GM12865 (cell line): ENCODE results near the gene CFAP57.

Experiments
- DNase-seq: peaks from one replicate; pipeline ENCODE4 v3.0.0; 2010; ENCODE audit warnings: low read depth
- H3K4me3 ChIP-seq: 2 replicates; pipeline ENCODE4 v1.5.1; 2011; ENCODE audit warnings: mild to moderate bottlenecking, low read depth, low read length, control low read depth
- CTCF ChIP-seq: IDR thresholded peaks from 2 replicates; pipeline ENCODE4 v1.5.1; 2011; ENCODE audit warnings: low read length, control low read depth, low read depth, inconsistent platforms; ENCODE audit not compliant: insufficient read depth; ENCODE audit errors: missing control alignments

CFAP57 gene

GRCh38 chr1:43221797-43222196 is 49.7 kb downstream of the CFAP57 start:
- TF ChIP-seq CTCF, result no peak
- no peak overlapping the region; the same call in 1 of the 2 replicates for H3K4me3 ChIP-seq
- no peak for DNase-seq

DNA sequence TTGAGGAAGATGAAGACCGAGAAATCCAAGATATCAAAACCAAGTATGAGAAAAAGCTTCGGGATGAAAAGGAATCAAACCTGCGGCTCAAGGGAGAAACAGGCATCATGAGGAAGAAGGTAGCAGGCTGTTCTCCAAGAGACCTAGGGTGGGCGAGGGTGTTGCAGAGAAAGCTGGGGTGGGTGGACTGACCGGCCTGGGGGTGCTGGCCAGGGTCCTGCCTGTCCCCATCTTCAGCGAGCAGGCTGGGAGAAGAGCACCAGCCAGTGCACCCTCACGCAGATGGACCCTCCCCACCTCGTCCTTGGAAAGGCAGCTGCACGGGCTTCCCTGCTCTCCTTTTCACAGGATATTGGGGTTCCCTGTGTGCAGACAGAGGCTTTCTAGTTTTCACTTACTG is 50.7 kb downstream of the CFAP57 start:
- no peak for DNase-seq
- no peak for TF ChIP-seq CTCF
- H3K4me3 ChIP-seq, result no peak overlapping the region

GRCh38 chr1:43225168-43225567 is 53.0 kb downstream of the CFAP57 start:
- DNase-seq, result peak; percentile 21
- no peak for TF ChIP-seq CTCF
- no peak overlapping the region for H3K4me3 ChIP-seq

- DNase-seq, result peak; percentile 84
- TF ChIP-seq CTCF, result peak; percentile 90
- no peak overlapping the region for H3K4me3 ChIP-seq
These were observed 55.1 kb downstream of the CFAP57 start for GRCh38 chr1:43227143-43227764.

DNA sequence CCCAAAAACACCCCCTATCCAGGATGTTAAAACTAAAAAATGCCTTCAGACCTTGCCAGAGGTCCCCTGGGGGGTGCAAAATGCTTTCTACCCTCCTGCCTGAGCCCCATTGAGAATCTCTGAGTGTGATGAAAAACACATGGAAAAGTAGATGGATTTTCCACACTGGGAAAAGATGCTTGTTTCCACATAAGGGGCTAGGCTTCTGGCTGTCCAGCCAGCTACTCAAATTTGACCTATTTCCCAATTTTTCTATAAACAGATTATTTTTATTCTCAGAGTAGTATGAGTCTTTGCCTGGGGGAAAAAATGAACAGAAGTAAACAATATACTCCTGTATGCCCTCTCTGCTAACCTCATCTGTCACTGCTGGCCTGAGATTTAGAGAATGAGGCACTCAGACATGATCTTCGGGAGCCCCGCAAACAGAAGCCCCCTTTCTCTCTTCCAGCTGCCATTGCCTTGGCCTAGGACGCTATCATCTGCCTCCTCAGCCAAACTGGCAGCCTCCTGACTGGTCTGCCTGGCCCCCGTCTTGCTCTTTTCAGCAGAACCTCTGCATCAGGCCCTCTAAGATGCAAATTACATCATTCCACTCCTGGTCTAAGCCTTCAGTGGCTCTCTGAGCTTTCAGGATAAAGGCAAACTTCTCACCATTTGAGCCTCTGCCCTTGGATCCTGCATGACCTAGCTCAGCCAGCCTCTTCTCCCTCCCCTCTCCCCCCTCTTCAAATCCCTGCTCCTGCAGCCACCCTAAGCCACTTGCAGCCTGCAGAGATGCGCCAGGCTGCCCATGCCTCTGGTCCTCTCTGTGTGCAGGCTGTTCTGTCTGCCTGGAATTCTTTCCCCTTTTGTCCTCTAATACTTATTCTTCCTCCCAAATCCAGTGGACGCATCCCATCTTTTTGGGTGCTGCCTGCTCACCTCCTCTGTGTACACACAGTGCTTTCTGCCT is 58.0 kb downstream of the CFAP57 start:
- no peak for DNase-seq
- no peak for TF ChIP-seq CTCF
- no peak overlapping the region for H3K4me3 ChIP-seq

DNA sequence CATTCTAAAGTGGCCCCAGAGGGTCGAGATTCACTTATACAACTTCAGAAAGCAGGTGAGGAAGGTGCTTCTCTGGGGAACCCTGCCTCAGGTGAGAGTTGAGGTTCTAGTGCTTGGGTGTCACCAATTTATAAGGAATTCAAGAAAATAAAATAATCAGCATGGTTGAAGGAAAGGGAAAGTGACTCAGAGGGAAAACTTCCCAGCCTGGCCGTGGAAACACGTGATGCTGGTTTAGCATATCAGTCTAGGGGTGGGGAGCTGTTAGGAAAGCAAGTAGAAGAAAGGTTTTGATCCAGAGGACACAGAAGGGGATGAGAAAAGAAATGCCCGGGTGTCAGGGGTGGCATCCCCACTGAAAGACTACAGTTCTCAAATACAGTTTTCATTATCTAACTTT is 59.9 kb downstream of the CFAP57 start:
- no peak for DNase-seq
- TF ChIP-seq CTCF, result no peak

DNA sequence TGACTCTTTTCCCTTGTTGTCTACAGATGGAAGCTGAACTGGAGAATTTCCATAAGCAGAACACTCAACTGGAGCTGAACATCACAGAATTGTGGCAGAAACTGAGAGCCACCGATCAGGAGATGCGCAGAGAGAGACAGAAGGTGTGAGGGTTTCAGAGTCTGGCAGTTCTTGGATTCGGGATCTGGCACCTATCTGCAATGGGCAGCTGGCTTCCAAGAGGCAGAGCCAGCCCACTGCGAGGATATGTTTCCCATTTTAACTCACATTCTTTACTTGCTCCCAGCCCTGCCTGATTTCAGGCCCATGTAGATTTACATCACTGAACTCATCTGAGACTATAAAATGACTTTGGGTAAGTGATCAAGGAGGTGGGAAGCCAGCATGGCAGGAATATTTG is 60.4 kb downstream of the CFAP57 start:
- no peak for DNase-seq
- no peak for TF ChIP-seq CTCF
- H3K4me3 ChIP-seq, result no peak overlapping the region

More for the DNA sequence above, 59.9 kb downstream of the CFAP57 start:
- H3K4me3 ChIP-seq, result no peak overlapping the region
